ENCODE data around the gene STOML1. TPM values are rescaled to one million over a fixed set of nuclear protein-coding genes. Genes with fewer than 3 reads are reported as not detected.

STOML1 gene
- total RNA-seq, 2 experiments from 2014 or later = 12.0 to 12.8 TPM

DNA sequence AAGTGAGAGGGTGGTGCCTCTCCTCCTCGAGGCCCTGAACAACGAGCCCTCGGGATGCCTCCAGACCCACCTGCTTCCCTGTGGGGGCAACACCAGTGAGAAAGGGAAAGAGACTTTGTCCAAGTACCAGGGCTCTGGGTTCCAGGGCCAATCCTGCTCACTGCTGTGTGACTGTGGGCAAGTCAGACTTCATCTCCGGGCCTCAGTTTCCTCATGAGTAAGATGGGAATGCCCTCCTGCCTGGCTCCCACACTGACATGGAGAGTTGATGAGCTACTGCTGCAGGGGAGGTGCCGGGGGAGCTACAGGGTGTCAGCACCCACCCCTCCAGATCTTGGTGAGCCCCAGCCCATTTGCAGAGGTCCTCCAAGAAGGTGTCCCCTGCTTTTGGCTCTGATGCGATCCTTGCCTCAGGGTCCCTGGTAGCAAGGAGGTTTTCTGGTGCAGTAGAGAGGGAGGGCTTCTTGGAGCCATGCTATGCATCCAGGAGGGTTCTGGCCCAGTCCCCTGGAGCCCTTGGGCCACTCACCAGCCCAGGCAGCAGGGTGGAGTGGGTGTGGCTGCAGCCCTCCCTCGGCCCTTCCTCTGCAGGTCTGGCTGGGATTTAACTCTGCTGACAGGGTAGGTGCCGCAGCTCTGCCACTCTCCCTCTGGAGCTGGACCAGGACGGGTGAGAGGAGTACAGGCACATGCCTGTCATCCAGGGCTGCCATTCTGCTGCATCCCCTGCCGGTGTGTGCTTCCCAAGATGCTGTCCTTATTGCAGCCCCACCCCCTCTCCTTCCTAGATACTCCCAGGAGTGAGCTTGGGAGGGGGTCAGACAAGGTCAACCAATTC is 39.0 kb downstream of the STOML1 start:
- H3K27me3 Mint-ChIP-seq = no peaks in the 10 kb centered on the region
- H3K4me3 Mint-ChIP-seq = no peak overlapping the region
- H3K36me3 Mint-ChIP-seq (ENCODE audit: low read depth) = no peaks in the 10 kb centered on the region
- ChIA-PET POLR2A (no interaction called here), CTCF (interaction anchor here (1.2 kb wide), 1 partner anchor 25 kb away, joined by 3 read pairs; no protein-coding TSS in a partner anchor)
- peak overlapping the region; percentile 46 for H3K27ac Mint-ChIP-seq
- H3K9me3 Mint-ChIP-seq = no peaks in the 10 kb centered on the region
- no peak for DNase-seq
- H3K4me1 Mint-ChIP-seq = peaks cover 32% of the 10 kb centered on the region

GRCh38 chr15:73952171-73952912 is 39.8 kb downstream of the STOML1 start:
- ChIA-PET POLR2A (no interaction called here), CTCF (interaction anchor here (1.0 to 4.2 kb wide), 9 partner anchors 8 to 97 kb away, joined by 3 to 37 read pairs (median 6); no protein-coding TSS in a partner anchor)
- no peak overlapping the region for H3K27ac Mint-ChIP-seq
- no peak overlapping the region for H3K4me3 Mint-ChIP-seq
- no peak for DNase-seq
- H3K27me3 Mint-ChIP-seq = no peaks in the 10 kb centered on the region
- H3K4me1 Mint-ChIP-seq = peaks cover 24% of the 10 kb centered on the region
- H3K9me3 Mint-ChIP-seq = no peaks in the 10 kb centered on the region
- no peaks in the 10 kb centered on the region for H3K36me3 Mint-ChIP-seq (ENCODE audit: low read depth)

DNA sequence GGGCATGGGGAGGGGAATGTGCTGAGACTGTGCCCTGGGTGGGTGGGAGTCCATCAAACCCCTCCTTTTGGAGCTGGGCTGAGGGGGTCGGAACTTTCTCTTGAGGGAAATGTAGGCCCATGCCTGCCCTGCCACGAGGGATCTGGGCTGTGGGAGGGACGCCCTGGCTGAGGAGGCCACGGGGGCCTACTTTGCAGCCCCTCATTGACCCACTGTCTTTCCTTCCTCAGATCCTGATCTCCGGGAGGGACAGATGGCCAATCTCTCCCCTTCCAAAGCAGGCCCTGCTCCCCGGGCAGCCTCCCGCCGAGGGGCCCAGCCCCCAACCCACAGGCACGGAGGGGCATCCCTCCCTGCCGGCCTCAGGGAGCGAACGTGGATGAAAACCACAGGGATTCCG is 40.5 kb downstream of the STOML1 start:
- Mint-ChIP-seq H3K9me3 (no peaks in the 10 kb centered on the region), H3K27ac (no peak overlapping the region), H3K27me3 (no peaks in the 10 kb centered on the region), H3K4me1 (peaks cover 17% of the 10 kb centered on the region), H3K36me3 (ENCODE audit: low read depth) (no peaks in the 10 kb centered on the region), H3K4me3 (no peak overlapping the region)
- POLR2A ChIA-PET = no interaction called here
- no peak for DNase-seq
- CTCF ChIA-PET = interaction anchor here (0.9 to 4.2 kb wide), 18 partner anchors 9 to 378 kb away, joined by 3 to 37 read pairs (median 5); no protein-coding TSS in a partner anchor

GRCh38 chr15:73950831-73951561 is 41.1 kb downstream of the STOML1 start:
- no peaks in the 10 kb centered on the region for H3K27me3 Mint-ChIP-seq
- no peaks in the 10 kb centered on the region for H3K9me3 Mint-ChIP-seq
- peaks cover 16% of the 10 kb centered on the region for H3K4me1 Mint-ChIP-seq
- ChIA-PET CTCF (interaction anchor here (0.9 to 4.2 kb wide), 18 partner anchors 8 to 379 kb away, joined by 3 to 37 read pairs (median 5); no protein-coding TSS in a partner anchor), POLR2A (interaction anchor here (0.6 kb wide), 1 partner anchor 15 kb away, joined by 3 read pairs; no protein-coding TSS in a partner anchor)
- DNase-seq = peak; percentile 77
- no peak overlapping the region for H3K4me3 Mint-ChIP-seq
- H3K27ac Mint-ChIP-seq = peak overlapping the region; percentile 88
- no peaks in the 10 kb centered on the region for H3K36me3 Mint-ChIP-seq (ENCODE audit: low read depth)

GRCh38 chr15:73950479-73950830 is 41.6 kb downstream of the STOML1 start:
- Mint-ChIP-seq H3K36me3 (ENCODE audit: low read depth) (no peaks in the 10 kb centered on the region), H3K4me1 (peaks cover 16% of the 10 kb centered on the region), H3K4me3 (no peak overlapping the region), H3K27ac (no peak overlapping the region), H3K9me3 (no peaks in the 10 kb centered on the region), H3K27me3 (no peaks in the 10 kb centered on the region)
- ChIA-PET CTCF (interaction anchor here (0.8 to 4.2 kb wide), 17 partner anchors 9 to 379 kb away, joined by 3 to 37 read pairs (median 5); no protein-coding TSS in a partner anchor), POLR2A (interaction anchor here (0.6 kb wide), 1 partner anchor 15 kb away, joined by 3 read pairs; no protein-coding TSS in a partner anchor)
- no peak for DNase-seq

DNA sequence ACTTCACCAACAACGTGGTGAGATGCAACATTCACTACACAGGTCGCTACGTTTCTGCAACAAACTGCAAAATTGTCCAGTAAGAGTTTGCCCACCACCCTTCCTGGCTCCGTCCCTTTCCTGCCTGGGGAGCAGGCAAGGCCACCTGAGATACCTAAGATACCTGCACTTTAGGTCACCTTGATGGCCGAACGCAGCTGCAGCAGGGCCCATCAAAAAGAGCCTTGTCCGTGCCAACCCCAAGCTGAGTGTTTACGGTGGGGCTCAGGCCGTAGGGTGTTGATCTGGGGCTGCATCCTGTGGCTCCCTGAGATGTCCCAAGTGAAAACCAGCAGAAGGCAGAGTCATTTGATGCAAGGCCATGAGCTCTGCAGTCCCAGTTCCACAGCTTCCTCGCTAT is 42.6 kb downstream of the STOML1 start:
- peaks cover 16% of the 10 kb centered on the region for H3K4me1 Mint-ChIP-seq
- DNase-seq = no peak
- ChIA-PET CTCF (interaction anchor here (0.7 to 4.2 kb wide), 5 partner anchors 10 to 45 kb away, joined by 3 to 37 read pairs (median 3); partner anchors contain the start of gene PML), POLR2A (no interaction called here)
- H3K27me3 Mint-ChIP-seq = peaks cover 4% of the 10 kb centered on the region
- no peak overlapping the region for H3K27ac Mint-ChIP-seq
- H3K4me3 Mint-ChIP-seq = no peak overlapping the region
- no peaks in the 10 kb centered on the region for H3K36me3 Mint-ChIP-seq (ENCODE audit: low read depth)
- H3K9me3 Mint-ChIP-seq = no peaks in the 10 kb centered on the region

GRCh38 chr15:73948982-73949381 is 43.1 kb downstream of the STOML1 start:
- Mint-ChIP-seq H3K27me3 (peaks cover 4% of the 10 kb centered on the region), H3K4me3 (no peak overlapping the region), H3K9me3 (no peaks in the 10 kb centered on the region), H3K27ac (no peak overlapping the region), H3K36me3 (ENCODE audit: low read depth) (no peaks in the 10 kb centered on the region), H3K4me1 (peaks cover 16% of the 10 kb centered on the region)
- no peak for DNase-seq
- ChIA-PET POLR2A (no interaction called here), CTCF (interaction anchor here (0.8 to 4.2 kb wide), 2 partner anchors 17 to 45 kb away, joined by 3 to 37 read pairs; partner anchors contain the start of gene PML)

- POLR2A ChIA-PET = no interaction called here
- DNase-seq = no peak
- Mint-ChIP-seq H3K27ac (no peak overlapping the region), H3K36me3 (ENCODE audit: low read depth) (no peaks in the 10 kb centered on the region), H3K27me3 (peaks cover 4% of the 10 kb centered on the region), H3K4me3 (no peak overlapping the region), H3K4me1 (peaks cover 14% of the 10 kb centered on the region), H3K9me3 (no peaks in the 10 kb centered on the region)
- CTCF ChIA-PET = interaction anchor here (4.2 kb wide), 1 partner anchor 17 kb away, joined by 37 read pairs; no protein-coding TSS in a partner anchor
Observed at GRCh38 chr15:73948396-73948795, 43.7 kb downstream of the STOML1 start.

- ChIA-PET POLR2A (no interaction called here), CTCF (interaction anchor here (1.2 kb wide), 1 partner anchor 18 kb away, joined by 3 read pairs; no protein-coding TSS in a partner anchor)
- Mint-ChIP-seq H3K4me3 (no peak overlapping the region), H3K9me3 (no peaks in the 10 kb centered on the region), H3K4me1 (peaks cover 18% of the 10 kb centered on the region), H3K27ac (no peak overlapping the region), H3K36me3 (ENCODE audit: low read depth) (no peaks in the 10 kb centered on the region), H3K27me3 (peaks cover 4% of the 10 kb centered on the region)
- DNase-seq = no peak
Observed at GRCh38 chr15:73947651-73948050, 44.4 kb downstream of the STOML1 start.

GRCh38 chr15:73946795-73947370 is 45.2 kb downstream of the STOML1 start:
- peaks cover 21% of the 10 kb centered on the region for H3K4me1 Mint-ChIP-seq
- ChIA-PET CTCF (interaction anchor here (1.2 to 2.3 kb wide), 3 partner anchors 15 to 19 kb away, joined by 3 to 11 read pairs (median 3); no protein-coding TSS in a partner anchor), POLR2A (no interaction called here)
- DNase-seq = no peak
- H3K36me3 Mint-ChIP-seq (ENCODE audit: low read depth) = no peaks in the 10 kb centered on the region
- H3K27ac Mint-ChIP-seq = no peak overlapping the region
- peaks cover 4% of the 10 kb centered on the region for H3K27me3 Mint-ChIP-seq
- H3K4me3 Mint-ChIP-seq = no peak overlapping the region
- H3K9me3 Mint-ChIP-seq = no peaks in the 10 kb centered on the region

GRCh38 chr15:73946046-73946721 is 45.9 kb downstream of the STOML1 start:
- POLR2A ChIA-PET = no interaction called here
- no peaks in the 10 kb centered on the region for H3K36me3 Mint-ChIP-seq (ENCODE audit: low read depth)
- CTCF ChIA-PET = interaction anchor here (1.2 to 2.3 kb wide), 3 partner anchors 15 to 19 kb away, joined by 3 to 11 read pairs (median 3); no protein-coding TSS in a partner anchor

More at GRCh38 chr15:73946046-73946721, 45.9 kb downstream of the STOML1 start:
- Mint-ChIP-seq H3K9me3 (no peaks in the 10 kb centered on the region), H3K4me3 (no peak overlapping the region), H3K27me3 (peaks cover 4% of the 10 kb centered on the region), H3K27ac (no peak overlapping the region), H3K4me1 (peaks cover 24% of the 10 kb centered on the region)
- no peak for DNase-seq
